Sigmoid colon (tissue), 7 donors: Measurements from ENCODE around the gene SNRNP35. TPM values are rescaled to one million over a fixed set of nuclear protein-coding genes. Genes with fewer than 3 reads are reported as not detected.
"Not testable (repeated sequence)": the region's sequence is repeated elsewhere in the genome, so short reads cannot be mapped to it uniquely, and the experiment has no call there.

Experiments used
- DNase-seq: peaks from one replicate; pipeline ENCODE4 v3.0.0-alpha.2; 2019
- H3K27ac ChIP-seq, 4 donors: fragments of 200-600 bp; sonication (generic); one replicate each; pipeline ENCODE4 v1.5.1; 2016 to 2019; ENCODE audit warnings: mild to moderate bottlenecking in 1 of 4
- H3K27me3 ChIP-seq, 3 donors: fragments of 200-600 bp; sonication (generic); one replicate each; pipeline ENCODE4 v1.5.1; 2019; ENCODE audit warnings: mild to moderate bottlenecking in 1 of 3
- H3K36me3 ChIP-seq, 4 donors: fragments of 200-600 bp; sonication (generic); one replicate each; pipeline ENCODE4 v1.5.1; 2016 to 2019
- H3K4me1 ChIP-seq, 4 donors: fragments of 200-600 bp; sonication (generic); one replicate each; pipeline ENCODE4 v1.5.1; 2017 to 2019
- H3K4me3 ChIP-seq, 4 donors: fragments of 200-600 bp; sonication (generic); one replicate each; pipeline ENCODE4 v1.5.1; 2017 to 2019; ENCODE audit warnings: mild to moderate bottlenecking in 2 of 4, moderate library complexity in 1 of 4
- H3K9me3 ChIP-seq, 4 donors: fragments of 200-600 bp in 3 of 4; sonication (generic) in 3 of 4; one replicate each; pipeline versions ENCODE4 v1.5.1 to v1.6.1; 2013 to 2019
- CTCF ChIP-seq, 4 experiments: fragments of 450-650 bp in 3 of 4; fragments of 200-600 bp in 1 of 4; IDR thresholded peaks; one replicate each; pipeline ENCODE4 v1.5.1; 2016 to 2019; ENCODE audit warnings: antibody characterized with exemption in 4 of 4, mild to moderate bottlenecking in 3 of 4, moderate library complexity in 2 of 4
- EP300 ChIP-seq, 4 donors: sonication (generic); formaldehyde crosslinking; IDR thresholded peaks; one replicate each; pipeline ENCODE4 v1.6.1; 2017; ENCODE audit warnings: antibody characterized with exemption in 4 of 4
- POLR2A ChIP-seq, 2 donors: fragments of 450-650 bp; IDR thresholded peaks; one replicate each; pipeline ENCODE4 v1.6.1; 2016; ENCODE audit warnings: antibody characterized with exemption in 2 of 2, mild to moderate bottlenecking in 2 of 2, moderate library complexity in 2 of 2
- POLR2AphosphoS5 ChIP-seq, 4 donors: sonication (generic); formaldehyde crosslinking; IDR thresholded peaks; one replicate each; pipeline ENCODE4 v1.6.1; 2017; ENCODE audit warnings: antibody characterized with exemption in 4 of 4
- WGBS, 2 donors: extraction: QIAGEN DNeasy Blood & Tissue Kit; methylation state at CpG; one replicate each; pipeline ENCODE4 v1.1.7; 2013; 5-methylcytosine and 5-hydroxymethylcytosine counted together
- intact Hi-C: fragments of 100-400 bp; cut with DNase I; formaldehyde crosslinking; loops from one replicate; pipeline ENCODE4 v1.15.1; 2023
- polyA plus RNA-seq, 3 donors: library from polyadenylated mRNA; stranded (reverse); fragments of 200-250 nt; gene quantifications; one replicate each; pipeline ENCODE4 v1.2.3, GENCODE V29; 2013
- total RNA-seq, 4 donors: library from RNA; depleted of rRNA; stranded (reverse); fragments of >200 nt; gene quantifications; one replicate each; pipeline ENCODE4 v1.1.0, GENCODE V29; 2016
- donor health status: healthy with polysubstance abuse.
- donor health status: Bipolar disorder and iron deficiency.
- donor health status: healthy.

The SNRNP35 gene
- total and polyA plus RNA-seq, 7 donors = 11.0 to 32.3 (median 19.8) TPM

GRCh38 chr12:123506059-123506842 lies 48.3 kb downstream of the SNRNP35 start:
- intact Hi-C loops = no loop called here
- Histone ChIP-seq H3K4me1 (no peaks in the 10 kb centered on the region), H3K27ac (no peak overlapping the region), H3K9me3 (no peaks in the 10 kb centered on the region), H3K4me3 (no peak overlapping the region), H3K27me3 (no peaks in the 10 kb centered on the region), H3K36me3 (peaks cover 0 to 6% (median 3%) of the 10 kb centered on the region in 4 donors)
- no peak for DNase-seq
- no peak for TF ChIP-seq POLR2A (IDR thresholded peaks at IDR 0.05)
- no peak for TF ChIP-seq EP300 (IDR thresholded peaks at IDR 0.05)
- no peak for TF ChIP-seq CTCF (IDR thresholded peaks at IDR 0.05)
- no peak for TF ChIP-seq POLR2AphosphoS5 (IDR thresholded peaks at IDR 0.05)
- 95 to 96% methylated on average over 17 of the region's 17 CpGs for WGBS, 2 donors

- peaks cover 0 to 11% (median 3%) of the 10 kb centered on the region in 4 donors for H3K36me3 ChIP-seq
- intact Hi-C loops = no loop called here
- H3K27ac ChIP-seq = no peak overlapping the region
- H3K4me3 ChIP-seq = no peak overlapping the region
- no peak for DNase-seq
- no peaks in the 10 kb centered on the region for H3K9me3 ChIP-seq
- no peaks in the 10 kb centered on the region for H3K4me1 ChIP-seq
- 91 to 94% methylated on average over 6 of the region's 6 CpGs for WGBS, 2 donors
- no peak for TF ChIP-seq EP300 (IDR thresholded peaks at IDR 0.05)
- TF ChIP-seq CTCF (IDR thresholded peaks at IDR 0.05) = no peak
- TF ChIP-seq POLR2AphosphoS5 (IDR thresholded peaks at IDR 0.05) = no peak
- TF ChIP-seq POLR2A (IDR thresholded peaks at IDR 0.05) = no peak
- H3K27me3 ChIP-seq = no peaks in the 10 kb centered on the region
Observed at GRCh38 chr12:123506843-123507236, 48.9 kb downstream of the SNRNP35 start.

GRCh38 chr12:123512838-123513665 lies 55.1 kb downstream of the SNRNP35 start:
- Histone ChIP-seq H3K4me1 (no peaks in the 10 kb centered on the region), H3K9me3 (no peaks in the 10 kb centered on the region), H3K27me3 (no peaks in the 10 kb centered on the region), H3K27ac (no peak overlapping the region), H3K4me3 (no peak overlapping the region), H3K36me3 (peaks cover 4 to 50% (median 20%) of the 10 kb centered on the region in 4 donors)
- DNase-seq = no peak
- 90 to 93% methylated on average over 26 of the region's 26 CpGs for WGBS, 2 donors
- intact Hi-C loops = no loop called here
- no peak for TF ChIP-seq POLR2A (IDR thresholded peaks at IDR 0.05)
- TF ChIP-seq POLR2AphosphoS5 (IDR thresholded peaks at IDR 0.05) = no peak
- no peak for TF ChIP-seq EP300 (IDR thresholded peaks at IDR 0.05)
- TF ChIP-seq CTCF (IDR thresholded peaks at IDR 0.05) = no peak

GRCh38 chr12:123513805-123514204 lies 55.9 kb downstream of the SNRNP35 start:
- Histone ChIP-seq H3K4me3 (no peak overlapping the region), H3K36me3 (peaks cover 4 to 55% (median 23%) of the 10 kb centered on the region in 4 donors), H3K27ac (no peak overlapping the region), H3K4me1 (peaks cover 0 to 2% (median 0%) of the 10 kb centered on the region in 4 donors), H3K9me3 (no peaks in the 10 kb centered on the region), H3K27me3 (no peaks in the 10 kb centered on the region)
- TF ChIP-seq EP300 (IDR thresholded peaks at IDR 0.05) = no peak
- TF ChIP-seq CTCF (IDR thresholded peaks at IDR 0.05) = no peak
- TF ChIP-seq POLR2A (IDR thresholded peaks at IDR 0.05) = no peak
- no peak for TF ChIP-seq POLR2AphosphoS5 (IDR thresholded peaks at IDR 0.05)
- 85% methylated on average over 13 of the region's 13 CpGs for WGBS, 2 donors
- no peak for DNase-seq
- intact Hi-C loops = no loop called here

GRCh38 chr12:123514582-123515221 lies 56.8 kb downstream of the SNRNP35 start:
- intact Hi-C loops, H3K27me3 ChIP-seq, H3K4me3 ChIP-seq, DNase-seq, H3K27ac ChIP-seq, H3K9me3 ChIP-seq: not testable (repeated sequence)
- WGBS, 2 donors = 94% methylated on average over 1 of the region's 1 CpG
- Histone ChIP-seq H3K4me1 (peaks cover 0 to 11% (median 7%) of the 10 kb centered on the region in 4 donors), H3K36me3 (peaks cover 4 to 55% (median 23%) of the 10 kb centered on the region in 4 donors)
